HG03354 (cell line): ENCODE measurements around the gene MYADM.

Source experiments
- ATAC-seq: cut with Tn5 transposase; IDR thresholded peaks from one replicate; pipeline ENCODE4 v1.9.1; 2021; ENCODE audit warnings: mild to moderate bottlenecking; ENCODE audit not compliant: unreplicated experiment, poor library complexity, severe bottlenecking

The MYADM gene

DNA sequence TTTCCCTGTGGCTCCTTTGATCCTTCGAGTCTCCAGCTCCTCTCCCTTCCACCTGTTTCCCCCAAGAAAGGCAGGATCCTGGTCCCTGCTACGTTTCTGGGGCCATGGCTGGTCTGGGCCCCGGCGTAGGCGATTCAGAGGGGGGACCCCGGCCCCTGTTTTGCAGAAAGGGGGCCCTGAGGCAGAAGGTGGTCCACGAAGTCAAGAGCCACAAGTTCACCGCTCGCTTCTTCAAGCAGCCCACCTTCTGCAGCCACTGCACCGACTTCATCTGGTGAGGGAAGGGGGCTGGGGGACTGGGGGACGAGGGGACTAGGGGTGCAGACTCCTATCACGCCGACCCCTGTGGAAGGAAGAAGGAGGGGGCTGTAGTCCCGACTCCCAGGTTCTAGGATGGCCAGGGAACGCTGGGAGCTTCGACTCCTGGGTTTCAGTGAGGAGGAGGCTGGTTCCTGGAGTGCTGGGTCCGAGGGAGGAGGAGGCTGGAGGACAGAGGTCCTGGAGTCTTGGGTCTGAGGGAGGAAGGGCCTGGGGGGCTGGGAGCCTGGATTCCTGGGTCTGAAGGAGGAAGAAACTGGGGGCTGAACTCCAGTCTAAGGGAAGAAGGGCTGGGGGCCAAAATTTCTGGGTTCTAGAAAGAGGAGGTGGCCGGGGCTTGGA, 14.8 kb downstream of the MYADM start:
- ATAC-seq, result no peak

GRCh38 chr19:53883231-53883661, 15.6 kb downstream of the MYADM start:
- ATAC-seq, result no peak

- ATAC-seq, result no peak
Measured at GRCh38 chr19:53883741-53884140, 16.1 kb downstream of the MYADM start.

DNA sequence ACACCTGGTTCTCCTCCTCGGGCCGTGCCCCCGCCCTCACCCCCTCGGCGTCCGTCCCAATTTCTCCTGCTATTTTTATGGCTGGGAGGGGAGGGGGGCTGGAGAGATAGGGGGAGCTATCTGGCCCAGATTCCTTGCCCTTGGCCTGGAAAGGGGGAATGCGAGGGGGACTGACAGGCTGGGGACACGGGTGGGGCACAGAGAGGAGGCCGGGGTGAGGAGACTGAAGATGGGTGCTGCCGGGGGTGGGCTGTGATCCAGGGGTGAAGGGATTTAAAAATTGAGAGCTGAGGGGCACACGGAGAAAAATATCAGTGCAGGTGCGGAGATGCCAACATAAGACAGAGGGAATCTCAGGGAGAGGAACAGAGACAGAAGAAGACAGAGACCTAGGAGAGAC, 16.6 kb downstream of the MYADM start:
- no peak for ATAC-seq

DNA sequence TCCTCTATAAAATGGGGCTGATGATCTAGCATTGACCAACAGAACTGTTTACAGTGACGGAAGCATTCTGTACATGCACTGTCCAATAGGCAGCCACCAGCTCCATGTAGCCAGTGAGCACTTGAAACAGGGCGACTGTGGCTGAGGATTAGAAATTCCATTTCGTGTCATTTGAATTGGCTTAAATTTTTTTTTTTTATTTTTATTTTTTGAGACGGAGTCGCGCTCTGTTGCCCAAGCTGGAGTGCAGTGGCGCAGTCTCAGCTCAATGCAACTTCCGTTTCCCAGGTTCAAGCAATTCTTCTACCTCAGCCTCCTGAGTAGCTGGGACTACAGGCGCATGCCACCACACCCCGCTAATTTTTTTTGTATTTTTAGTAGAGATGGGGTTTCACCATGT, 17.4 kb downstream of the MYADM start:
- ATAC-seq, result no peak

GRCh38 chr19:53892301-53892980, 24.8 kb downstream of the MYADM start:
- ATAC-seq, result no peak

- ATAC-seq, result no peak
Measured at GRCh38 chr19:53892981-53893325, 25.3 kb downstream of the MYADM start.

DNA sequence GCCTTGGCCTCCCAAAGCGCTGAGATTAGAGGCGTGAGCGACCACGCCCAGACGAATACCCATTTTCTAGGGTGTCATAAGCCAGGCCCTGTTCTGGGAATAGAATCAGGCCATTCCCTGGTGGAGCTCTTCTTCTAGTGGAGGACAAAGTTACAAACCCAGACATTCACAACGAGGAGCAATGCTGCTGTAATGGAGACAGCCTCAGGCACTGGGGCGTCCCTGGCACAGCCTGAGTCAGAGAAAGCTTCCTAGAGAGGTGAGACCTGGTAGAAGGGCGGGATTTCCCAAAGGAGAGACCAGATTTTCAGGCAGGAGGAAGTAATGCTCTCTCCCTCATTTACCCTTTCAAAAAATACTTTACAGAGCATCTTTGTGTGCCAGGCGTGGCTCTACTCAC, 27.0 kb downstream of the MYADM start:
- no peak for ATAC-seq

GRCh38 chr19:53896682-53897081, 29.0 kb downstream of the MYADM start:
- ATAC-seq, result no peak

DNA sequence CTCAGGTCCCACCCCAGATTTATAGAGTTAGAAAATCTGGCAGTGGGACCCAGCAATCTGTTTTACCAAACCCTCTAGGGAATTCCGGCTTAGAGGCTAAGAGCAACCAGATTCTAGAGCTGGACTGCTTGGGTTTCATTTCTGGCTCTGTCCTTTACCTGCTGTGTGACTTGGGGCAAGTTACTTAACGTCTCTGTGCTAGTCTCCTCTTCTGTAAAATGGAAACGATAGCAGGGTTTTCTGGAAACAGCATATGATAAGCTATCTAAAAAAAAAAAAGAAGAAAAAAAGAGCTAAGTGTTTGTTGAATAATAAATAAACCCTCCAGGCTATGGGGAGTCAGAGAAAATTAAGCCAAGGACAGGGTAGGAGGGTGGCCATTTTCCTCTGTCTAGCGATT, 29.8 kb downstream of the MYADM start:
- no peak for ATAC-seq

DNA sequence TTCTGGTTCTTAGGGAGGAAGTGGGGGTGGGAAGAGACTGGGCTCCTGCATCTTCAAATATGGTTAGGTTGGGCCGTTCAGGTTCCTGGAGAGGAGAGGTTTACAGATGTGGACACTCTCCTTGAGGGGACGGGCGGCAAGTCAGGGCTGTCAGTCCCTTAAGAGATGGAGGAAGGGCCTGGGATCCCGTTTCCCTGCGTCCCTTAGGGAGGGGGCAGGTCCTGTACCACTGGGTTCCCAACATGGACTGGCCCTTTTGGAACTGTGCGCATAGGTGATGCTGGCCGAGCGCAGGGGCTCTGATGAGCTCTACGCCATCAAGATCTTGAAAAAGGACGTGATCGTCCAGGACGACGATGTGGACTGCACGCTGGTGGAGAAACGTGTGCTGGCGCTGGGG, 30.5 kb downstream of the MYADM start:
- ATAC-seq, result no peak

GRCh38 chr19:53898636-53899341, 31.1 kb downstream of the MYADM start:
- ATAC-seq, result no peak

DNA sequence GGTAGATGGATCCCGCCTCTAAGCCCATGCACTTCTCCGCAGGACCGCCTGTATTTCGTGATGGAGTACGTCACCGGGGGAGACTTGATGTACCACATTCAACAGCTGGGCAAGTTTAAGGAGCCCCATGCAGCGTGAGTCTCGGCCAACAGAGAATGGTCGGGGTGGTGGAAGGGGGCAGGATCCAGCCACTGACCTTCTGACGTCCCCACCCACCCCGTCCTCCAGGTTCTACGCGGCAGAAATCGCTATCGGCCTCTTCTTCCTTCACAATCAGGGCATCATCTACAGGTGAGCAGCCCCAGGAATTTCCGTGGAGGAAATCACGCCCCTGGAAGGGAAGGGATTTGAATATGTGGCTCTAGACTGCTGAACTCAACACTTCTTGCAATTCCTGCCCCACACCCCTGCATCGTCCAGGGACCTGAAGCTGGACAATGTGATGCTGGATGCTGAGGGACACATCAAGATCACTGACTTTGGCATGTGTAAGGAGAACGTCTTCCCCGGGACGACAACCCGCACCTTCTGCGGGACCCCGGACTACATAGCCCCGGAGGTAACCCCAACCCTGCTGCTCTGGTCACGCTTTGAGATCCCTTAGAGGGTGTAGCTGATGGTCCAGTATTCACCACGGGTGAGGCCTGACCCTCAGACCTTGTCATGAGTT, 32.6 kb downstream of the MYADM start:
- no peak for ATAC-seq

DNA sequence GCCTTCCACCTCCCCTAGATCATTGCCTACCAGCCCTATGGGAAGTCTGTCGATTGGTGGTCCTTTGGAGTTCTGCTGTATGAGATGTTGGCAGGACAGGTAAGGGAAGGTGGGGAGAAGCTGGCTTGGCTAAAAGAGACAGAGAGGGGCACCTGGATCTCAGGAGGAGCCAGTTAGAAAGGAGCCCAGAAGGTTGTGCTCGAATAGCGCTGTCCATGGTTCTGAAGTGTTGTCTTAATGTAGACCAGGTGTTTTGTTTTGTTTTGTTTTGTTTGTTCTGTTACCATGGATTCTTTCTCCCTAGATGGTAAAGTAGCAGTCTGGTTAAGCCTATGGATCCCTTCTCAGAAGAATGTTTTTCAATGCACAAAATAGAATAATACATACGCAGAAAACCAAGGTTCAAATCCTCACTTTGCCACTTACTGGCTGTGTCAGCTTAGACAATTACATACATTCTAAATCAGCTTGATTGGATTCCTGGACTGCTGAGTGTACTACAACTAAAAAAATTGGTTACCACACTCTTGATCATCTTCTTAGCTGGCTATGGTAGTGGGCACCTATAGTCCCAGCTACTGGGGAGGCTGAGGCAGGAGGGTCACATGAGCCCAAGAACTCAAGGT, 35.5 kb downstream of the MYADM start:
- ATAC-seq, result no peak

- no peak for ATAC-seq
Measured at GRCh38 chr19:53904909-53905308, 37.2 kb downstream of the MYADM start.

DNA sequence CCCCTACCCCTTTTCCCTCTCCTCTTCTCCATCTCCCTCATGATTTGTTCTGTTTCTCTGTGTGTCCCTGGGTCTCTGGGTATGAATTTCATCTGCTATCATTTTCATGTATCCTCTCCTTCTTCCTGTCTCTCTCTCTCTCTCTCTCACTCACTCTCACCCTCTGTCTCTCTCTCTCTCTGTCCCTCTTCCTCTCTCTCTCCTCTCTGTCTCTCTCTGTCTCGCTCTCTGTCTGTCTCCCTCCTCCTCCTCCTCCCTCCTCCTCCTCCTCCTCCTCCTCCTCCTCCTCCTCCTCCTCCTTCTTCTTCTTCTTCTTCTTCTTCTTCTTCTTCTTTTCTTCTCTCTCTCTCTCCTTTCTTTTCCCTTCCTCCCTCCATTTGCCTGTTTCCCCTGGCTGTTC, 38.1 kb downstream of the MYADM start:
- no peak for ATAC-seq

DNA sequence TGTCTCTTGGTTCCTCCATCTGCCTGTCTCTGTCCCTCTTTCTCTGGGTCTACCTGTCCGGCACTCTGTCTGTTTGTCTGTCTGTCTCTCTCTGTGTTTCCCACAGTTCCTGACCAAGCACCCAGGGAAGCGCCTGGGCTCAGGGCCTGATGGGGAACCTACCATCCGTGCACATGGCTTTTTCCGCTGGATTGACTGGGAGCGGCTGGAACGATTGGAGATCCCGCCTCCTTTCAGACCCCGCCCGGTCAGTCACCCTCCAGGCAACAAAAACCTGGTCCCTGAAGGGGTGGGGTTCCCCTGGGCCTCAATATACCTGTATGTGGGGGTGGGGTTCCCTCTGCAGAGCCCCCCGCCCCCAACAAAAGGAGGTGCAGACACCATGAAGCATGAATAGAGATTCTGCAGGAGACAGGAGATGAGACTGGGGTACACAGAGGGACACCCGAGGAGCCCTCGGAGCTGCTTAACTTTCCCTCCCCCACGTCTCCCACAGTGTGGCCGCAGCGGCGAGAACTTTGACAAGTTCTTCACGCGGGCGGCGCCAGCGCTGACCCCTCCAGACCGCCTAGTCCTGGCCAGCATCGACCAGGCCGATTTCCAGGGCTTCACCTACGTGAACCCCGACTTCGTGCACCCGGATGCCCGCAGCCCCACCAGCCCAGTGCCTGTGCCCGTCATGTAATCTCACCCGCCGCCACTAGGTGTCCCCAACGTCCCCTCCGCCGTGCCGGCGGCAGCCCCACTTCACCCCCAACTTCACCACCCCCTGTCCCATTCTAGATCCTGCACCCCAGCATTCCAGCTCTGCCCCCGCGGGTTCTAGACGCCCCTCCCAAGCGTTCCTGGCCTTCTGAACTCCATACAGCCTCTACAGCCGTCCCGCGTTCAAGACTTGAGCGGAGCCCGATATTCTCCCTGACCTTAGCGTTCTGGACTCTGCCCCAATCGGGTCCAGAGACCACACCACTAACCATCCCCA, 38.8 kb downstream of the MYADM start:
- no peak for ATAC-seq

DNA sequence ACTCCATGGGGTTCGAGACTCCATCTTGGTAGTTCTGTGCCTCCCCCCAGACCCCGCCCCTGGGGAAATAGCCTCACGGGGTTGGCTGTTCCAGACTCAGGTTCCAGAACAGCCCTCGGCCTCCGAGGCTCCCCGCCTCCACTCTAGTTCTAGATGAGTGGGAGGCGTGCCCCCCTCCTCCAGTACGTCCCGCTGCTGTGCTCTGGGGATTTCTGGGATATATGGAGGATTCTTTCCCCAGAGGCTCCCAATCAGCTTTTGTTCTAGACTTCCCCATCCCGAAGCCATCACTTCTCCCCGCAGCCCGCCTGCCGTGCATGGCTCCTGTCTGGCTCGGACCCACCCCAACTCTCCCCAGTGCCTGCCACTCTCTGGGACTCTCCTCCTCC, 39.5 kb downstream of the MYADM start:
- ATAC-seq, result no peak

DNA sequence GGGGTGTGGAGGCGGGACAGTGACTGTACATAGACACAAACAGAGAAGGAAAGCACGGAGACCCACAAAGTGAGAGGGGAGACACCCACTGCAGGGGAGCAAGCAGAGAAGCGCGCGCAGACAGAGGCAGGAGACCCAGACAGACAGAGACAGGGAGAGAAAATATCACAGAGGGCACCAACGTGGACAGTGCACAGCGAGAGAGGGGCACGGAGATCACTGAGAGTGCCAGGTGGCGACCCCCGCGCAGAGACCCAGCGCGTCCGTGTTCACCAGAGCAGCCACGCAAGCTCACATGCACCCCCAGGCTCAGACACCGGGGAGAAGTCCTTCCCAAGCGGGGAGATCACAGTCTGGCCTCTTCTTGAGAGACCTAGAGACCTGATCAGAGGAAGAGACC, 40.0 kb downstream of the MYADM start:
- ATAC-seq, result no peak
